Loucy (cell line): ENCODE results near the gene LRRC59.

Experiments
- EZH2phosphoT487 ChIP-seq: fragments of 200-600 bp; IDR thresholded peaks from 2 replicates; pipeline ENCODE4 v1.6.1; 2018; ENCODE audit warnings: antibody characterized with exemption, mild to moderate bottlenecking, moderate library complexity, borderline replicate concordance
- TF ChIP-seq, protein P1 (sequence below): fragments of 200-600 bp; sonication (generic); conservative IDR thresholded peaks from 2 replicates; pipeline ENCODE4 v1.5.1; 2014; ENCODE audit warnings: mild to moderate bottlenecking, antibody characterized with exemption, low read length

DNA sequence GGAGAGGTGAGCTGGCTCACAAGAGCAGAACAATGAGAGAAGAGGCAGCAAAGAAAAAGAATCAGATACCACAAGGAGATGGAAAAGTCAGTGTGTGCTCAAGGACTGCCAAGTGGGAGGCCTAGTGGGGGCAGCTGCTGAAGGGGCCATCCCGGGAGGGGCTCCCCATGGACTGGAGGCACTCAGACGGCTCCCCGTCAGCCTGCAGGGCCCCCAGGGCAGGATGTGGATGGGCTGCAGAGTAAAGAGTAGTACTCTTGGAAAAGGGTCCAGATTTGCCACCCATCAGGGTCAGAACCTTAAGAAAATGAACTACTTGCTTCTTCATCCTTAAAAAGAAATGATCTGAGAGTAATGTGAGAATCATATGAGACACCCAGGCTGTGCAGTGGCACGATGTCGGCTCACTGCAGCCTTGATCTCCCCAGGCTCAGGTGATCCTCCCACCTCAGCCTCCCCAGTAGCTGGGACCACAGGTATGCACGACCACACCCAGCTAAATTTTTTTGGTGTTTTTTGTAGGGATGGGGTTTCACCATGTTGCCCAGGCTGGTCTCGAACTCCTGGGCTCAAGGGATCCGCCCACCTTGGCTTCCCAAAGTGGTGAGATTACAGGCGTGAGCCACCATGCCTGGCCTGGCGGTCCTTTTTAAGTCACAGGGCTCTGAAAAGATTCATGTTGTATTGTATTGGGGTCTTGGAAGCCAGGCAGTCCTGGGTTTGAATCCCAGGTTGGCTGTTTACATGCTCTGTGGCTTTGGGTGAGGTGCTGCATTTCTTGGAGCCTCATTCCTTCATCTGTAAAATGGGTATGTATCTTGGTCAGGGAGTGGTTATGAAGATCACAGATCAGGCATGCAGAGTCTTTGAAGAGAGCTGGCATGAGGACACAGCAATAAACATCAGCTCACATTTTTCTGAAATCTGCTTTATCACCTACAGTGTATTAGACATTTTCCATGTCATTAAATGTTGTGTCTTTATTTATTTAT, 43.8 kb upstream of the LRRC59 start:
- TF ChIP-seq, protein P1, sequence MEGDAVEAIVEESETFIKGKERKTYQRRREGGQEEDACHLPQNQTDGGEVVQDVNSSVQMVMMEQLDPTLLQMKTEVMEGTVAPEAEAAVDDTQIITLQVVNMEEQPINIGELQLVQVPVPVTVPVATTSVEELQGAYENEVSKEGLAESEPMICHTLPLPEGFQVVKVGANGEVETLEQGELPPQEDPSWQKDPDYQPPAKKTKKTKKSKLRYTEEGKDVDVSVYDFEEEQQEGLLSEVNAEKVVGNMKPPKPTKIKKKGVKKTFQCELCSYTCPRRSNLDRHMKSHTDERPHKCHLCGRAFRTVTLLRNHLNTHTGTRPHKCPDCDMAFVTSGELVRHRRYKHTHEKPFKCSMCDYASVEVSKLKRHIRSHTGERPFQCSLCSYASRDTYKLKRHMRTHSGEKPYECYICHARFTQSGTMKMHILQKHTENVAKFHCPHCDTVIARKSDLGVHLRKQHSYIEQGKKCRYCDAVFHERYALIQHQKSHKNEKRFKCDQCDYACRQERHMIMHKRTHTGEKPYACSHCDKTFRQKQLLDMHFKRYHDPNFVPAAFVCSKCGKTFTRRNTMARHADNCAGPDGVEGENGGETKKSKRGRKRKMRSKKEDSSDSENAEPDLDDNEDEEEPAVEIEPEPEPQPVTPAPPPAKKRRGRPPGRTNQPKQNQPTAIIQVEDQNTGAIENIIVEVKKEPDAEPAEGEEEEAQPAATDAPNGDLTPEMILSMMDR, result no peak
- TF ChIP-seq EZH2phosphoT487, result no peak
